Lower lobe of right lung (tissue), 2 donors: ENCODE results near the gene STXBP4. TPM values are rescaled to one million over a fixed set of nuclear protein-coding genes. Genes with fewer than 3 reads are reported as not detected.

Source experiments
- ATAC-seq, 2 donors: fragments of 200-7000 bp; cut with Tn5 transposase; one replicate each; pipeline ENCODE4 v1.9.1; 2020 to 2022; ENCODE audit warnings: mild to moderate bottlenecking in 2 of 2, moderate library complexity in 2 of 2
- DNase-seq: peaks from one replicate; pipeline ENCODE4 v3.0.0-alpha.2; 2020
- H3K27ac ChIP-seq: fragments of 200-600 bp; one replicate; pipeline ENCODE4 v1.8.0; 2022
- H3K27me3 ChIP-seq: fragments of 200-600 bp; one replicate; pipeline ENCODE4 v1.8.0; 2022; ENCODE audit warnings: low read depth
- H3K36me3 ChIP-seq: fragments of 200-600 bp; one replicate; pipeline ENCODE4 v1.8.0; 2022; ENCODE audit warnings: mild to moderate bottlenecking
- H3K4me1 ChIP-seq: fragments of 200-600 bp; one replicate; pipeline ENCODE4 v1.8.0; 2022
- H3K4me3 ChIP-seq: fragments of 200-600 bp; one replicate; pipeline ENCODE4 v1.8.0; 2022; ENCODE audit warnings: mild to moderate bottlenecking
- H3K9me3 ChIP-seq: fragments of 200-600 bp; one replicate; pipeline ENCODE4 v1.8.0; 2022
- intact Hi-C: fragments of 100-400 bp; cut with DNase I; formaldehyde crosslinking; loops from one replicate; pipeline ENCODE4 v1.11.0; 2022
- total RNA-seq: library from RNA; stranded (reverse); fragmentation: NEBNext Ultra II Directional; extraction: Animal tissue kit (Norgen Biotek cat#: 25700); gene quantifications from one replicate; pipeline ENCODE4 v1.2.1, GENCODE V29; 2021
- TF ChIP-seq, protein P1 (sequence below): fragments of 200-600 bp; IDR thresholded peaks from one replicate; pipeline ENCODE4 v1.8.0; 2022; ENCODE audit warnings: antibody characterized with exemption, mild to moderate bottlenecking
- donor health status: DM: no; HTN: yes; CAD: no; lungs with severe emphysema.

Gene STXBP4
- total RNA-seq, 1 donor from 2014 or later: 11.8 TPM

DNA sequence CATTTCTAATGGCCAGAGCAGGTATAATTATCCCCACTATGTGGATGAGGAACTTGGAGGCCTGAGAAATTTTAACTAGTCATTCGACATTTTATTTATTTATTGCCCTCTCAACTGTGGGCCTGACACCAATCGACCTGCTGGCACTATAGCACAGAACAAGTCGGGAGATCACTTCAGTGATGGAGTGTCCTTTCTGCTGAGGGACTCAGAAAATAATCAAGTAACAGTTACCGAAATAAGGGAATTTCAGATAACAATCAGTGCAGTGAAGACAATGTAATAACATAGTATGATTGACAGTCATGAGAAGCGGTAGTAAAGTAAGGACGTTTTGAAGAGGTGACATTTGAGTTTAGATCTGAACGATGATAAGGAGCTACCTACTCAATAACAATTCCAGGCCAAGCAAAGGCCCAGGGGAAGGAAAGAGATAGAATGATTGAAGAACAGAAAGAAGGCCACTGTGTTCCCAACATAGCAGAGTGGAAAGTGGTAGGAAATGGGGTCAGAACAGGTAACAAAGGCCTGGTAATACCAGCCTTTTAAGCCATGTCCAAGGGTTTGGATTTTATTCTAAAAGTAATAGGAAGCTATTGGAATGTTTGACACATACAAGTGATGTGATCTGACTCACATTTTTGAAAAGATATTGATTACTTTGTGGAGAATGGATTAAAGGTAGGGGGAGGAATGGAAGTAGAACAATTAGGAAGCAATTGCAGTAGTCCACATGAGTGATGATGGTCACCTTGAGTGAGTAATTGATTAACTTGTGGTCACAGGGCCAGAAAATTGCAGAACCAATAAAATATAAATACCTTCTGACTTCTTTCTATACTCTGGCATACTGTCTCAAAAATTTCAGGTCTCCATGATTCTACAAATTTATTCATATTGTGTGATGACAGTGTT is 1.4 kb downstream of the STXBP4 start:
- H3K4me1 ChIP-seq: peaks cover 22% of the 10 kb centered on the region
- H3K4me3 ChIP-seq: peak overlapping the region; percentile 84
- peaks cover 3% of the 10 kb centered on the region for H3K36me3 ChIP-seq
- DNase-seq: no peak
- H3K27ac ChIP-seq: peak overlapping the region; percentile 85
- no peaks in the 10 kb centered on the region for H3K9me3 ChIP-seq
- TF ChIP-seq, protein P1, sequence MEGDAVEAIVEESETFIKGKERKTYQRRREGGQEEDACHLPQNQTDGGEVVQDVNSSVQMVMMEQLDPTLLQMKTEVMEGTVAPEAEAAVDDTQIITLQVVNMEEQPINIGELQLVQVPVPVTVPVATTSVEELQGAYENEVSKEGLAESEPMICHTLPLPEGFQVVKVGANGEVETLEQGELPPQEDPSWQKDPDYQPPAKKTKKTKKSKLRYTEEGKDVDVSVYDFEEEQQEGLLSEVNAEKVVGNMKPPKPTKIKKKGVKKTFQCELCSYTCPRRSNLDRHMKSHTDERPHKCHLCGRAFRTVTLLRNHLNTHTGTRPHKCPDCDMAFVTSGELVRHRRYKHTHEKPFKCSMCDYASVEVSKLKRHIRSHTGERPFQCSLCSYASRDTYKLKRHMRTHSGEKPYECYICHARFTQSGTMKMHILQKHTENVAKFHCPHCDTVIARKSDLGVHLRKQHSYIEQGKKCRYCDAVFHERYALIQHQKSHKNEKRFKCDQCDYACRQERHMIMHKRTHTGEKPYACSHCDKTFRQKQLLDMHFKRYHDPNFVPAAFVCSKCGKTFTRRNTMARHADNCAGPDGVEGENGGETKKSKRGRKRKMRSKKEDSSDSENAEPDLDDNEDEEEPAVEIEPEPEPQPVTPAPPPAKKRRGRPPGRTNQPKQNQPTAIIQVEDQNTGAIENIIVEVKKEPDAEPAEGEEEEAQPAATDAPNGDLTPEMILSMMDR: no peak
- ATAC-seq: no peak
- intact Hi-C loops: no loop called here
- no peaks in the 10 kb centered on the region for H3K27me3 ChIP-seq

DNA sequence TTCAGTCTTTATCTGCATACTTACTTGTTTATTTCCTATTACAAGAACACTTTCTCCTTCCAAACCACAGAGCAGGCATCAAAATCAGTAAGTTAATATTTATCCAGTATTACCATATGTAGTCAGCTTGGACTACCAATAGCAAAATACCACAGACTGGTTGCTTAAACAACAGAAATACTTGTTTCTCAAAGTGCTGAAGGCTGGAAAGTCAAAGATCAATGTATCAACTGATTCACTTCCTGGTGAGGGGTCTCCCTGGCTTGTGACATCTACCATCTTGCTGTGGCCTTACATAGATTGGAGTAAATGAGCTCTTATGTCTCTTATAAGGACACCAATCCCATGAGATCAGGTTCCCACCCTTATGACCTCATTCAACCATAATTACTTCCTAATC is 2.6 kb downstream of the STXBP4 start:
- DNase-seq (no peak), ATAC-seq (no peak)
- H3K4me3 ChIP-seq: no peak overlapping the region
- H3K4me1 ChIP-seq: peaks cover 21% of the 10 kb centered on the region
- no peaks in the 10 kb centered on the region for H3K9me3 ChIP-seq
- TF ChIP-seq, protein P1: no peak
- intact Hi-C loops: no loop called here
- H3K36me3 ChIP-seq: no peaks in the 10 kb centered on the region
- no peak overlapping the region for H3K27ac ChIP-seq
- no peaks in the 10 kb centered on the region for H3K27me3 ChIP-seq

DNA sequence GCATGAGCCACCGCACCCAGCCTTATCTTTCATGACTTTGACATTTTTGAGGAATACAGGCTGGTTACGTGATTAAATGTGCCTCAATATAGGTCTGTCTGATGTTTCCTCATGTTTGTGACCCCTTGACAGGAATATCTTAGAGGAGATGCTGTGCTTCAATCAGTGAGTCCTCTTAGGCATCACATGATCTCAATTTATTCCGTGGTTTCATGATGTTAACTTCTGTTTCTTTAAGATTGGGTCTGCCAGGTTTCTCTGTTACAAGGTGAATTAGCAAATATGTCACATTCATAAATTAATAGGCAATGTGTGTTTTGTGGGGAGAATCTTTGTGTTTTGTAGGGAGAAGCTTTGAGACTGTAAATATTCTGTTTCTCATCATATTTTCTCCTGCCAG is 3.3 kb downstream of the STXBP4 start:
- intact Hi-C loops: no loop called here
- H3K4me1 ChIP-seq: peaks cover 14% of the 10 kb centered on the region
- TF ChIP-seq, protein P1: no peak

DNA sequence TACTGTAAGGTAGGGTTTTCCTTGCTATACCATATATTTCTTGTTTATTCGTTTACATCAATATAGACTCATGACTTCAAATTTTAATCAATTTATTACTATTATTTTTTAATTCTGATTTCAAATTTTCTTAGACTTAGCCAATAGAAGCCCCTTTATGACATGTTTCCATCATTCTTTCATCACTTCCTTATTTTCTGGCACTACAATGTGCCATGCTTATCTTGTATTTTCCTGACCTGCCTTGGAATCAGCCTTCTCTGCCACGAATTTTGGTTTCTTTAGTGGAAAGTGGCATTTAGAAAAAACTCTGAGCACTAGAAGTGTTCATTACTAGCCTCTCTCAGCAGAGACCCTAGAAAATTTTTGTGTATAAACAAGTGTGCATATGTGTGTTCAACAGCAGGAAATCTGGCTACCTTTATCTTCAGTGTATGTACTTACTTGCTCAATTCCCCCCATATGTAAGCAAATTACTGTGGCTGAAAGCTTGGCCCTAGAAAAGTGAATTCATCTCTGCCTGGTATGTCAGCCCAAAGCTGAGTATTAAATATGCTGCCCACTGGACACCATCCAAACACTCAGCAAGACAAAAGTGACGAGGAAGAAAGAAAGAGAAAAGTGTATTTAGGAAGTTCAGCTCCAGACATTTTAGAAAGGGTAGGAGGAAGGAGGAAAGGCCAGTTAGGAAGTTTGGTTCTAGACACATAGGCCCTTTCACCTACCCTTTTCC is 4.0 kb downstream of the STXBP4 start:
- DNase-seq (no peak), ATAC-seq (no peak)
- Histone ChIP-seq H3K36me3 (no peaks in the 10 kb centered on the region), H3K9me3 (no peaks in the 10 kb centered on the region), H3K27ac (no peak overlapping the region), H3K27me3 (no peaks in the 10 kb centered on the region), H3K4me3 (no peak overlapping the region), H3K4me1 (peaks cover 9% of the 10 kb centered on the region)
- TF ChIP-seq, protein P1: no peak
- intact Hi-C loops: no loop called here

More for the DNA sequence above, 3.3 kb downstream of the STXBP4 start:
- Histone ChIP-seq H3K27ac (no peak overlapping the region), H3K9me3 (no peaks in the 10 kb centered on the region), H3K36me3 (no peaks in the 10 kb centered on the region), H3K27me3 (no peaks in the 10 kb centered on the region), H3K4me3 (no peak overlapping the region)
- ATAC-seq (no peak), DNase-seq (no peak)

DNA sequence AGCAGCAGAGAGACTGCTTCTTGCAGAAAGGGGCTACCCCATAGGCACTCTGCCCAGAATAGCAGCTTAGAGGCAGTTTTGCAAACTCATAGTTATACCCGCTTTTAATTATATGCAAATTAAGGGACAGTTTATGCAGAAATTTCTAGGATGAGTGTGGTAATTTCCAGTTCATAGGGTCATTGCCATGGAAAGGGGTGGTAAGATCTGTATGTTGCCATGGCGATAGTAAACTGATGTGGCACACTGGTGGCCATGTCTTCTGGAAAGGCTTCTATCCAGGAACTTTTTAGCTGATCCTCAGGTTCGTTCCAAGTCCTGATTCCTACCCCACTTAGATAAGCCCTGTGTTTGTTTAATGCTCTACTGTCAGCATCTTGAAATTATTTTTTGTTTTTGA is 6.2 kb downstream of the STXBP4 start:
- Histone ChIP-seq H3K36me3 (no peaks in the 10 kb centered on the region), H3K27ac (no peak overlapping the region), H3K4me3 (no peak overlapping the region), H3K9me3 (no peaks in the 10 kb centered on the region), H3K27me3 (no peaks in the 10 kb centered on the region), H3K4me1 (peaks cover 2% of the 10 kb centered on the region)
- DNase-seq (no peak), ATAC-seq (no peak)
- TF ChIP-seq, protein P1: no peak
- intact Hi-C loops: no loop called here
